HCT116 (cell line): ENCODE measurements around the gene SERINC1.

Experiments used
- CTCF ChIP-seq, 3 experiments: fragments of 200-600 bp in 1 of 3; sonication (generic) in 1 of 3; IDR thresholded peaks in 2 of 3; conservative IDR thresholded peaks in 1 of 3; 2 replicates each; pipeline ENCODE4 v1.5.1; 2012 to 2017; ENCODE audit warnings: low read depth in 2 of 3, low read length in 2 of 3, antibody characterized with exemption in 1 of 3, borderline replicate concordance in 1 of 3, control low read depth in 1 of 3, mild to moderate bottlenecking in 1 of 3, mixed read lengths in 1 of 3, mixed run types in 1 of 3, moderate library complexity in 1 of 3; ENCODE audit not compliant: insufficient read depth in 1 of 3
- EGR1 ChIP-seq: IDR thresholded peaks from 2 replicates; pipeline ENCODE4 v1.6.1; 2012; ENCODE audit warnings: low read depth
- EZH2 ChIP-seq: fragments of 200-600 bp; sonication (generic); IDR thresholded peaks from 2 replicates; pipeline ENCODE4 v1.6.1; 2017; ENCODE audit warnings: antibody characterized with exemption, mixed run types
- MAX ChIP-seq: IDR thresholded peaks from 2 replicates; pipeline ENCODE4 v1.6.1; 2012
- POLR2A ChIP-seq: IDR thresholded peaks from 2 replicates; pipeline ENCODE4 v1.7.0; 2011; ENCODE audit warnings: borderline replicate concordance; ENCODE audit not compliant: insufficient read depth, insufficient read length; ENCODE audit errors: extremely low read depth
- RAD21 ChIP-seq: IDR thresholded peaks from 2 replicates; pipeline ENCODE4 v1.6.1; 2012; ENCODE audit warnings: low read depth, mild to moderate bottlenecking
- SP1 ChIP-seq: IDR thresholded peaks from 2 replicates; pipeline ENCODE4 v1.6.1; 2012; ENCODE audit warnings: low read depth
- TCF7L2 ChIP-seq: IDR thresholded peaks from 2 replicates; pipeline ENCODE4 v1.7.0; 2011; ENCODE audit warnings: borderline replicate concordance, inconsistent platforms; ENCODE audit not compliant: insufficient read depth, insufficient read length; ENCODE audit errors: extremely low read depth
- ZBTB33 ChIP-seq: IDR thresholded peaks from 2 replicates; pipeline ENCODE4 v1.6.1; 2011; ENCODE audit warnings: mild to moderate bottlenecking, low read length, moderate library complexity; ENCODE audit not compliant: insufficient replicate concordance; ENCODE audit errors: extremely low read depth
- ZFX ChIP-seq: fragments of 450-650 bp; IDR thresholded peaks from 2 replicates; pipeline ENCODE4 v1.6.1; 2017
- ZNF274 ChIP-seq: fragments of 200-500 bp; sonication (Bioruptor generic); IDR thresholded peaks from 2 replicates; pipeline ENCODE4 v1.6.1; 2014; ENCODE audit warnings: mild to moderate bottlenecking, low read depth, low read length, inconsistent platforms
- TF ChIP-seq, protein P1 (sequence below): IDR thresholded peaks from 2 replicates; pipeline ENCODE4 v1.6.1; 2012; ENCODE audit warnings: low read depth

DNA sequence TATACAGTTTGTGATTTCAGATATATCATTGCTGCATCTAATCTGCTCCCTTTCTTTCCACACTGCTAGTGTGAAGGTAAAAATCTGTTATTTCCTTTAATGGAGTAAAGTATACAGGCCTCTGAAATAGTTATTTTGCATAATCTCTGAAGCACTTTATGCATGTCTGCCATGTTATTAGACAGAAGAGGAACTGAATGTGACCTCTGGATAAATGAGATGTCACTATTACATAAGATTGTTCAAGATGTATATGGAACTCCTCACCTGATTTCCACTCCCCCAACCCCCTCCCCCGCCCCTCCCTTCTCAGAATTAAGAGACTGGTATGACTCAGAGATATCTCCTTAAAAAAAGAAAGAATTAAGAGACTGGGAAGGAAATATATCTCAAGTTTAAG lies 26.3 kb downstream of the SERINC1 start:
- no peak for TF ChIP-seq CTCF (IDR thresholded peaks at IDR 0.05 in 2 of 3, conservative IDR thresholded peaks at IDR 0.05 in 1 of 3; ENCODE audit: borderline replicate concordance in 1 of 3, insufficient read depth in 1 of 3, low read depth in 2 of 3, low read length in 2 of 3)
- no peak for TF ChIP-seq EZH2
- TF ChIP-seq POLR2A: no peak
- TF ChIP-seq, protein P1, sequence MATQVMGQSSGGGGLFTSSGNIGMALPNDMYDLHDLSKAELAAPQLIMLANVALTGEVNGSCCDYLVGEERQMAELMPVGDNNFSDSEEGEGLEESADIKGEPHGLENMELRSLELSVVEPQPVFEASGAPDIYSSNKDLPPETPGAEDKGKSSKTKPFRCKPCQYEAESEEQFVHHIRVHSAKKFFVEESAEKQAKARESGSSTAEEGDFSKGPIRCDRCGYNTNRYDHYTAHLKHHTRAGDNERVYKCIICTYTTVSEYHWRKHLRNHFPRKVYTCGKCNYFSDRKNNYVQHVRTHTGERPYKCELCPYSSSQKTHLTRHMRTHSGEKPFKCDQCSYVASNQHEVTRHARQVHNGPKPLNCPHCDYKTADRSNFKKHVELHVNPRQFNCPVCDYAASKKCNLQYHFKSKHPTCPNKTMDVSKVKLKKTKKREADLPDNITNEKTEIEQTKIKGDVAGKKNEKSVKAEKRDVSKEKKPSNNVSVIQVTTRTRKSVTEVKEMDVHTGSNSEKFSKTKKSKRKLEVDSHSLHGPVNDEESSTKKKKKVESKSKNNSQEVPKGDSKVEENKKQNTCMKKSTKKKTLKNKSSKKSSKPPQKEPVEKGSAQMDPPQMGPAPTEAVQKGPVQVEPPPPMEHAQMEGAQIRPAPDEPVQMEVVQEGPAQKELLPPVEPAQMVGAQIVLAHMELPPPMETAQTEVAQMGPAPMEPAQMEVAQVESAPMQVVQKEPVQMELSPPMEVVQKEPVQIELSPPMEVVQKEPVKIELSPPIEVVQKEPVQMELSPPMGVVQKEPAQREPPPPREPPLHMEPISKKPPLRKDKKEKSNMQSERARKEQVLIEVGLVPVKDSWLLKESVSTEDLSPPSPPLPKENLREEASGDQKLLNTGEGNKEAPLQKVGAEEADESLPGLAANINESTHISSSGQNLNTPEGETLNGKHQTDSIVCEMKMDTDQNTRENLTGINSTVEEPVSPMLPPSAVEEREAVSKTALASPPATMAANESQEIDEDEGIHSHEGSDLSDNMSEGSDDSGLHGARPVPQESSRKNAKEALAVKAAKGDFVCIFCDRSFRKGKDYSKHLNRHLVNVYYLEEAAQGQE: no peak
- TF ChIP-seq ZBTB33: no peak
- TF ChIP-seq RAD21: no peak
- TF ChIP-seq TCF7L2: no peak
- no peak for TF ChIP-seq SP1
- no peak for TF ChIP-seq EGR1
- TF ChIP-seq MAX: no peak
- TF ChIP-seq ZFX: no peak
- TF ChIP-seq ZNF274: no peak
